Measurements from ENCODE around the gene BANF2.
A peak's percentile ranks its signal among the peaks of the same experiment; 100 is the strongest.

Gene BANF2

DNA sequence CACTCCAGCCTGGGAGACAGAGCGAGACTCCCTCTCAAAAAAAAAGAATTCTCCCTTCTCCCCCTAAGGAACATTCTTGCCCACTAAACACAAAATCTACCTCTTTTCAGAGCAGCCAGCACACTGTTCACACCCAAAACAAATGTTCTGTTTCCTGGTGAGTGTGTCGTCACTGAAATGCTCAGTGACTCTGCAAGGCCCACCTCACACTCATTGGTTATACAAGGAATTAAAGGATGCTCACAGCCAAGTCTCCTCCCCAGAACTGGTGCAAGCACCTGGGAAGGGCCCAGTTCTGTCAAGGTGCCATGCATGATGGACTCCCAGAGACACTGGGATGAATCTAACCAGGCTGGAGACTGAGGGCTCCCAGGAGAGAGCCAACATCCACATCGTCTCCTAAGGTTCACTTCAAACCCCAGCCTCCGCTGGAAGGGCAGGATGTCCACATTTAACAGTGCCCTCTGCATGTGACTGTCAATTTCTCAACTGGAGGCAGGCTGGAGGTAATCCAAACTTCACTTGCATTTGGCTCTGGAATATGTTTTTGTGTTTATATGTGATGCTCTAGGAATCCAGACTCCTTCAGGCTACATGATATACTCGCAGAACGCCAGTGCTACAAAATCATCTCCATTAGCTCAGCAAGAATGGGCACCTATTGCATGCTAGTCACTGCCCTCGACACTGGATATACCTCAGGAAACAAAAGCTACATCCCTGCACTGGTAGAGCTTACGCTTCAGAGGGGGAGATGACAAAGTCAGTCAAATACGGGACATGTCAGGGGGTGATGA is 24.8 kb upstream of the BANF2 start:
- Mint-ChIP-seq H3K4me3 (no peak overlapping the region), H3K9me3 (no peaks in the 10 kb centered on the region), H3K36me3 (ENCODE audit: low read depth) (peaks cover 29% of the 10 kb centered on the region), H3K4me1 (ENCODE audit: low read depth) (peaks cover 15% of the 10 kb centered on the region), H3K27me3 (no peaks in the 10 kb centered on the region), H3K27ac (no peak overlapping the region)
- no peak for DNase-seq

DNA sequence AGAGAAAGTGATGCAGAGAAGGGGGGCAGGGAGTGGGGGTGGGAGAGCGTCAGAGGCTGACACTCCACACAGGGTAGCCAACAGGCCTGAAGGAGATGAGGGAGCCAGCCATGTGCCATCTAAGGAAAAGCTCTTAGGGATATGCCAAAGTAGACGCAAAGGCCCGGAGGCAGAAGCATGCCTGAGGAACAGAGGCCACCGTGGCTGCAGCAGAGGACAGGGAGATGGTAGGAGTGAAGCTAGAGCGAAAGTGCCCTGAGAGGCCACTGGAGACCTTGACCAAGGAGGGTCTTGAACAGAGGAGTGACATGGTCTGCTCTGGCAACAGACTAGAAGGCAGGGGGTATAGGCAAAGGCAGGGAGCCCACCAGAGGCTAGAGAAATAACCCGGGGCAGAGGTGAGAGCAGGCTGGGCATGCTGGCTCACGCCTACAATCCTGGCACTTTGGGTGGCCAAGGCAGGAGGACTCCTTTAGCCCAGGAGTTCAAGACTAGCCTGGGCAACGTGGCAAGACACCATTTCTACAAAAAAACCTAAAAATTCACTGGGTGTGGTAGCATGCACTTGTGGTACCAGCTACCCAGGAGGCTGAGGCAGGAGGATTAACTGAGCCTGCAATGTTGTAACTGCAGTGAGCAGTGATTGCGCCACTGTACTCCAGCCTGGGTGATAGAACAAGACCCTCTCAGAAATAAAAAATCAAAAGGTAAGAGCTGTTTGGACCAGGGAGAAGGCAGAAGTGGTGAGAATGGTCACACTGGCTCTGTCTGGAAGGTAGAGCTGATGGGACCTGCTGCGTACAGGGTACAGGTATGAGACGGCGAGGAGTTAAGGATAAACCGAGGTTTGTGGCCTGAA is 24.0 kb upstream of the BANF2 start:
- Mint-ChIP-seq H3K27ac (no peak overlapping the region), H3K36me3 (ENCODE audit: low read depth) (peaks cover 32% of the 10 kb centered on the region), H3K27me3 (no peaks in the 10 kb centered on the region), H3K9me3 (no peaks in the 10 kb centered on the region), H3K4me1 (ENCODE audit: low read depth) (peaks cover 21% of the 10 kb centered on the region), H3K4me3 (no peak overlapping the region)
- no peak for DNase-seq

DNA sequence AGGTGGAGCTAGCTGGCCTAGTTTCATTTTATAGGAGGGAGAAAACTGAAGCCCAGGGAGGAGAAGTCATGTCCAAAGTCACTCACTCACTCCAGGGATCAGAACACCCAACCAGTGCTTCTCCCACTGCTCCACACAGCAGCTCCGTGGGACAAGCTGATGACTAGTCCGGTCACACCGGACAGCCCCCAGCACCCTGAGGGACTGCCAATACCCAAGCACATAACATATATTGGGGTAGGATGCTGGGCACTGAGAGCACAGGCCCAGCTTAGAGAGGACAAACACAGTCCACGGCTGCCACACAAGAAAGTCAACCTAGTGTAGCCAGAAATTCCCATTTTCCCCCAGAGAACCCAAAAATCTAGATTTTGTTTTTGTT is 23.4 kb upstream of the BANF2 start:
- Mint-ChIP-seq H3K9me3 (no peaks in the 10 kb centered on the region), H3K4me3 (no peak overlapping the region), H3K36me3 (ENCODE audit: low read depth) (peaks cover 32% of the 10 kb centered on the region), H3K4me1 (ENCODE audit: low read depth) (peaks cover 22% of the 10 kb centered on the region), H3K27ac (no peak overlapping the region), H3K27me3 (no peaks in the 10 kb centered on the region)
- DNase-seq: no peak

DNA sequence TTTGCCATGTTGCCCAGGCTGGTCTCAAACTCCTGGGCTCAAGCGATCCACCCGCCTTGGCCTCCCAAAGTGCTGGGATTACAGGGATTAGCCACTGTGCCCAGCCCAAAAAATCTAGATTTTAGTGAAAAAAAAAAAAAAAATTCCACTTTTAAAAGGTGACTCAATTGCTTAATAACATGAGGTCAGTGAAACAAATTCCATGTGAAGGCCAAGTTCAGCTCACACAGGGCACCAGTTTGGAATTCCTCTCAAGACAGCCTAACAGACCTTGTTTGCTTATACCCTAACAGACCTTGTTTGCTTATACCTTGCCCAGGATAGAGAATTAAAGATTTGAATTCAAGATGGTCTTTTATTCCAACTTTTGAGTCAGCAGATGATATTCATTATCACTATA is 22.8 kb upstream of the BANF2 start:
- Mint-ChIP-seq H3K27me3 (no peaks in the 10 kb centered on the region), H3K9me3 (no peaks in the 10 kb centered on the region), H3K36me3 (ENCODE audit: low read depth) (peaks cover 32% of the 10 kb centered on the region), H3K27ac (no peak overlapping the region), H3K4me1 (ENCODE audit: low read depth) (peaks cover 22% of the 10 kb centered on the region), H3K4me3 (no peak overlapping the region)
- no peak for DNase-seq

DNA sequence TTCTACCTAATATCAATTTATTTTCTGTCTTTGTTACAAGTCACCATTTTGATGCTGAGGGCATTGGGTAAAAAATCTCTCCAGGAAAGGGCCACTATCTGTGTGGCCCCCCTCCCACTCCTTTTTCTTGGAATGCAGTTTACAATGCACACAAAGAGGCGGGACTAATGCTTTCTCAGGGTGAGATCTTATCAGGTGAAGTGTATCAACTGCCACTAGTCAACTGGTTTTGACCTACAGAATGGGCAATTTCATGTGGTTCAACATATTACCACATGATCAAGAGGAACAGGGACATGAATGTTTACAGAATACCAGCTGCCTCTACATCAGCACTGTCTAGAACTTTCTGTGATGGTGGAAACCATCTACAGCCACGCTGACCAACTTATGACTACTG is 21.5 kb upstream of the BANF2 start:
- DNase-seq: no peak
- no peaks in the 10 kb centered on the region for H3K27me3 Mint-ChIP-seq
- no peaks in the 10 kb centered on the region for H3K9me3 Mint-ChIP-seq
- H3K4me1 Mint-ChIP-seq (ENCODE audit: low read depth): peaks cover 27% of the 10 kb centered on the region
- peaks cover 33% of the 10 kb centered on the region for H3K36me3 Mint-ChIP-seq (ENCODE audit: low read depth)
- no peak overlapping the region for H3K4me3 Mint-ChIP-seq
- H3K27ac Mint-ChIP-seq: no peak overlapping the region

DNA sequence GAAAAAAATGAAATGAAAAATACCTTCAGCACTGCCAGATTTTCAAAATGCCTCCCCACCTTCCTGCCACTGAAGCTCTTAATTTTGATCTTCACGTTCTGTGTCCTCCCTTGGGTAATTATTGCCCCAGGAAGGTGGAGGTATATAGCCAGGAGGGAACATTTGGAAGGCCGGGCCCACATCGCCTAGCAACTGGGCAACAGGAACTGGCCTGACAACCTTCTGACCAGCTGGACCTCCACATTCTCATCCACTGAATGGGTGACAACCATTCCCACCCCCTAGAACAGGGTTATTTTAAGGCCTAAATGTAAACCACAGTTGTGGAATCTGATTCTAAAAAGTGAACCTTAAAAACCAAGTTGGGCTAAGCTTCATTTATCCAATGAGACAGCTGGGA is 20.9 kb upstream of the BANF2 start:
- no peak for DNase-seq
- no peaks in the 10 kb centered on the region for H3K9me3 Mint-ChIP-seq
- peaks cover 3% of the 10 kb centered on the region for H3K27me3 Mint-ChIP-seq
- peak overlapping the region; percentile 44 for H3K27ac Mint-ChIP-seq
- H3K4me1 Mint-ChIP-seq (ENCODE audit: low read depth): peaks cover 28% of the 10 kb centered on the region
- peaks cover 33% of the 10 kb centered on the region for H3K36me3 Mint-ChIP-seq (ENCODE audit: low read depth)
- H3K4me3 Mint-ChIP-seq: no peak overlapping the region

DNA sequence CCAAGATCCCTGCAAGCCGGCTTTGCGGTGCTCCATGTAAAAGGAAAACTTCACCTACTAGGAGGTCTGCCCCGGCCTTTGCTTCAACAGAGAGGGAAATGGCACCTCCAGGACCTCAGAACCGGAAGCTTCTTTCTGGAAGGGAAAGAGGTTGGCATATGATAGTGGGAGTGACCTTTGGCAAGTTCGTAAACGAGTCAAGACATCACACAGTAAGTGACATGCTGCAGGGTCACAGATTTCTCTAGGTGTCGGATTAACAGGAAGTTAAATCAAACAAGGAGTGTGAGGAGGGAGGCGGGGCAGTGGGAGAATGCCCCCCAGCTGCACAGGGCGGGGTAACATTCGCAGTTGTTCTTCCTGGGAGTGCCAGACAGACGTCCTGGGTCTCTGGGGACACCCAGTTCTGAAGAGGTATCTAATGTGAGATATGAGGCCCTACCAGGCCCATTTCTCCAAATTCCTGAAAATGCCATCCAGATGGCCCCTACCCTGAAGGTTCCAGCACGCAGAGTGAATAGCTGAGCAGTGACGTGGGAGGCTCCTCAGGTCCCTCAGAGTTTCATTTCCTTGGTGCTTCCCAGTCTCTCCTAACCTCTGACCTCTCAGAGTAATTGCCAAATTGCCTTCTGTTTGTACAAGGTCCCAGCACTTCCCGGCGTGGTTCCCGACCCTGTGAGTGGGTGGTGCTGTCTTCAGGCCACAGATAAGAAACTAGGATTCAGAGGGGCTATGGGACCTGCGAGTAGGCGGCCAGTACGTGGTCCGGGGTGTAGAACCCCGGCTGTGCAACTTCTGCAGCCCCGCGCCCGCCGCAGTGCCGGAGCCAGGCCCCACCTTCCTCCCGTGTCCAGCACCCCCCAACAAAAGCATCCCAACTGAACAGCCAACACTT is 19.6 kb upstream of the BANF2 start:
- Mint-ChIP-seq H3K27me3 (peaks cover 16% of the 10 kb centered on the region), H3K4me3 (peak overlapping the region; percentile 77), H3K36me3 (ENCODE audit: low read depth) (peaks cover 33% of the 10 kb centered on the region), H3K27ac (peak overlapping the region; percentile 79), H3K9me3 (no peaks in the 10 kb centered on the region), H3K4me1 (ENCODE audit: low read depth) (peaks cover 26% of the 10 kb centered on the region)
- no peak for DNase-seq

DNA sequence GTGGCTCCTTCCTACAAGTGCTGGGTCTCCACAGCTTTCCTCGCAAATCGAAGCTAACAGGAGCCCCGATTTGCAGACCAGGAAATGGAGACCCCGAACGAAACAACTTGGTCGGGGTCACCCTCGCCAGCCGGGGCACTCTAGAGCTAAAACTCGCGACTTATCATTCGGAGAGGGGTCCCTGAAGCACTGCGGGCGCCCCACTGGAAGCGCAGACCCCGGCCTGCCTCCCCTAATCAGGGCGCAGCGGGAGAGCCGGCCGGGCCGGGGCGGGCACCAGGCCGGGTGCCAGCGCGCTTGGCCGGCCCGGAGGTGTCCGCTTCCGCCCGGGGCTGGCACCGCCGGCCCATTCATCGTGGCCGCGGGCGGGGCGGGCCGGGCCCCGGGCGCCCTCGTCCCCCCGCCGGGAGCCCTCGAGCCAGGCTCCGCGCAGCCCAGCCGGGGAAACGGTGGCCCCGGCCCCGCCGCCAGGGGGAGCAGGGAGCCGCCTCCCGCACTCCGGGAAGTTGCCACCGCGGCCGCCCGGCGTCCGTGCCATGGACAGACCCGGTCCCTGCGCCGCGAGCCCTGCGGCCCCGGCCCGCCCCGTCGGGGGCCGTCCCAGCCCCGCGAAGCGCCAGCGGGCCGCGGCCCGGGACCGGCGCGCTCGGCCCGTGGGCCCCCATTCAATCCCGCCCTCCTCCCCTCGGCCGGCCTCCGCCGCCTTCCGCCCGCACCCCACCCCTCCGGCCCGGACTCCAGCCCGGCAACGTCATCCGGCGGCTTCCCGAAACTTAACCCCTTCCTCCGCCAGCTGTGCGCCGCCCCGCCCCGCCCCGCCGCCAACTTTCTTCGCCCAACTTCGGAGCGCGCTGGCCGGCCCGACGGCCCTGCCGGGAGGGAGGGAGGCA is 18.7 kb upstream of the BANF2 start:
- peak; percentile 87 for DNase-seq
- Mint-ChIP-seq H3K27ac (peak overlapping the region; percentile 79), H3K36me3 (ENCODE audit: low read depth) (peaks cover 32% of the 10 kb centered on the region), H3K27me3 (peaks cover 22% of the 10 kb centered on the region), H3K4me1 (ENCODE audit: low read depth) (peaks cover 23% of the 10 kb centered on the region), H3K4me3 (peak overlapping the region; percentile 77), H3K9me3 (no peaks in the 10 kb centered on the region)

DNA sequence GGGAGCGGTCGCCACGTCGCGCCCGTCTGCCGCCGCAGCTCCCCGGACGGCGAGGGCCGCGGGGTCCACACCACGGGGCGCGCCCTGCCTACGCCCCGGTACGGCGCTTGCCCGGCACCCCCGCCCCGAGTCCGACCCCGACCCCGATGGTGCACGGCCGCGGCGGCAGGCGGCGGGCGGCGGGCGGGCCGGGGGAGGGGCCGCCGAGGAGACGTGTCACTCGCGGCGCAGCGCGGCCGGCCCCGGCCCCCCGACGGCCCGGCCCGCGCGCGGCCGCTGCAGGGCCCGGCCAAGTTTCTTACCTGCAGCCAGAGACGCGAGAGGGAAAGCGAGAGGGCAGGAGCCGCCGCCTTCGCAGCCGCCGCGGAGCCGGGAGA is 18.1 kb upstream of the BANF2 start:
- Mint-ChIP-seq H3K36me3 (ENCODE audit: low read depth) (peaks cover 28% of the 10 kb centered on the region), H3K27me3 (peaks cover 26% of the 10 kb centered on the region), H3K27ac (peak overlapping the region; percentile 89), H3K4me1 (ENCODE audit: low read depth) (peaks cover 22% of the 10 kb centered on the region), H3K9me3 (no peaks in the 10 kb centered on the region), H3K4me3 (peak overlapping the region; percentile 84)
- no peak for DNase-seq

DNA sequence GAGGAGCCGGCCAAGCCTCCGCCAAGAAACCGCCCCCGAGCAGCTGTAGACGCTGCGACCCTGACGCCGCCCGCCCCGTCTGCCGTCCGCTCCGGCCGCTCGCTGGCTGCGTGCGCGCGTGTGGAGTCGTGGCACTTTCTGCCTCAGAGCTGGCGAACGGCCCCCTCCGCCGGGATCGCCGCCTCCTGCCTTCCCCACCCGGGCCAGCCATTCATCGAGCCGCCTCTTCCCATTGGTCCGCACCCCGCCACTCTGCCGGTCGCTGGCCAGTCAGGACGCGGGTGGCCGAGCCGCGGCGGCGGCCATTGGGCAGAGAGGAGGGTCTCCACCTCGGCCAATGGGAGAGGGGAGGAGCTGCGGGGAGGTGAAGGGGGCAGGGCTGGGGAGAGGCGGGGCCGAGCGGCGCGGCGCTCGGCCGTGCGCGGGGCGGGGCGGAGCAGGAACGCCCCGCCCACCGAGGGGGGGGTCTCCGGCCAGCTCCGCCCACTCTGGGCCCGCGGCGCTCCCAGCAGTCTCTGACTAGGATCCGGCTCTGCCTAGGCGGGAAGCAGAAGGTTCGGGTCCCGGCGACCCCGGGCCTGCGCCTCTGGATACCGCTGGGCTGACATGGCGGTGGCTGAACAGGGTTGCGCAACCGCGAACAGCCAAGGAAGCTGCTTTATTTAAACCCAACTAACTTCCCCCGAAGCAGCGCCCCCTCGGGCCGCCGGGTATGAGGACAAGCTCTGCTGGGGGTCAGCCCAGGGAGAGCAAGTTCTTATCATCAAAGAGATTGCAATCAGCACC is 17.5 kb upstream of the BANF2 start, which contains the start of gene RRBP1:
TSS of gene RRBP1 (minus strand) at position 140 of the 786 bp plus-strand sequence. CDS start 21,735 bp downstream, outside the sequence.
- peak; percentile 96 for DNase-seq
- Mint-ChIP-seq H3K4me3 (peak within 1 kb of the TSS; percentile 84), H3K9me3 (no peaks in the 10 kb centered on the region), H3K36me3 (ENCODE audit: low read depth) (peaks cover 22% of the 10 kb centered on the region), H3K27me3 (peaks cover 31% of the 10 kb centered on the region), H3K27ac (peak within 1 kb of the TSS; percentile 89), H3K4me1 (ENCODE audit: low read depth) (peaks cover 22% of the 10 kb centered on the region)

DNA sequence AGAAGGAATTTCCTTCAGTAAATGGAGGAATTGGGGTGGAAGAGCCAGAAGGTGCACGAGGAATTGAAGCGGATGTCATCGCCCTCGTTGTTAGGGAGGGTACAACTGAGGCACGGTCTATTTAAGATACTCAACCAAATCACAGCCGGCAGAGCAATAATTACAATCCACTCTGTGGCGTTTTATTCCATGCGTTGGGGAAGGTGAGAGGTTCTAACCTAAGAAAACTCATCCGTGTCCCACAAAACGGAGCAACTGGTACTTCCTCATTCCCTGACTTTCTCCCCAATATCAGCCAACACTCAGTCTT is 16.9 kb upstream of the BANF2 start:
- Mint-ChIP-seq H3K27me3 (peaks cover 36% of the 10 kb centered on the region), H3K4me1 (ENCODE audit: low read depth) (peaks cover 22% of the 10 kb centered on the region), H3K4me3 (peak overlapping the region; percentile 80), H3K27ac (peak overlapping the region; percentile 84), H3K9me3 (no peaks in the 10 kb centered on the region), H3K36me3 (ENCODE audit: low read depth) (peaks cover 18% of the 10 kb centered on the region)
- no peak for DNase-seq

DNA sequence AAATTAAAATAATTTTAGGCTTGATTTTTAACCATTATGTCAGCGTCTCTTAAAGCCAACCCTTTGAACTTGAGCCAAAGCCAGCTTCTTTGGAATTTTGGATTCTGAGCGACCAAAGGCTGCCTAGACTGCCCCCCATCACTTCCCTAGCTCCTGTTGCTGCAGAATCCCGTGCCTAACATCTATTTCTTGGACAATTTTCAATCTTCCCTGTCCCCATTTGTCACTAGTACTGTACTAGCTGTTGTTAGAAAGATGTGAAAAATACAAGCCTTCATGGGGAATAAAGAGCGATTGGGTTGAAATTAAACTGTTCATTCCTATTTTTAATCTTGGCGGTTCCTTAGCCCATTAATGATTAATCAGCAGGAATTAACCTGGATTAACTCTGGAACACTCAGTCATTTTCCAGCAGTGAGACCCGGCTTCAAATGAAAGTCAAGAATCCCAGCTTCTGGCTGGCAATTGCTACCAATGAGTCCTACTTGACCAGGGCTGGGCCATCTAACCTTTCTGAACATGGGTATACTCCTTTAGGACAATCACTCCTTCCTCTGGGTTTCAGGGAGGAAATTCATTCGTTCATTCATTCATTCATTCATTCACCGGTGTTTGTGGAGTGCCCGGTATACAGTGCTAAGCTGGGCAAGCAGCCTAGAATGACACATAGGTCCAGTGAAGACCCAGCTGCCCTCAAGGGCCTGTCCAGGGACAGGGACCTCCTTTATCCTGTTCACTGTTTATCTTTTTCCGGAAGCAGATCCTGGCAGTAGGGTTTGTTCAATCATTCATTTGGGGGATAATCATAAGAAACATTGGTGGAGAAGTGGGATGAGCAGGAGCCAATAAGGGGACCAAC is 16.3 kb upstream of the BANF2 start:
- Mint-ChIP-seq H3K36me3 (ENCODE audit: low read depth) (peaks cover 12% of the 10 kb centered on the region), H3K4me1 (ENCODE audit: low read depth) (peaks cover 22% of the 10 kb centered on the region), H3K27me3 (peaks cover 39% of the 10 kb centered on the region), H3K27ac (no peak overlapping the region), H3K4me3 (no peak overlapping the region), H3K9me3 (no peaks in the 10 kb centered on the region)
- no peak for DNase-seq

Data from activated T-cell treated with anti-CD3 and anti-CD28 coated beads, Interleukin-2, amount 50 U/mL, for 24 hours (primary cell).